HepG2 (cell line): ENCODE data around the gene SLC4A11. TPM values are rescaled to one million over a fixed set of nuclear protein-coding genes. Genes with fewer than 3 reads are reported as not detected.

Source experiments
- AKAP8 ChIP-seq: sonication (generic); formaldehyde crosslinking; IDR thresholded peaks from 2 replicates; pipeline ENCODE4 v1.5.1; 2020; ENCODE audit warnings: mild to moderate bottlenecking, missing genetic modification reagents
- DBP ChIP-seq: sonication (generic); formaldehyde crosslinking; IDR thresholded peaks from 2 replicates; pipeline ENCODE4 v1.4.0; 2020; ENCODE audit warnings: missing genetic modification reagents; ENCODE audit errors: not compliant biosample characterization
- DNMT3B ChIP-seq: conservative IDR thresholded peaks from 2 replicates; pipeline ENCODE4 v1.6.1; 2016; ENCODE audit warnings: missing biosample characterization, control low read depth
- HDAC2 ChIP-seq: sonication (generic); formaldehyde crosslinking; IDR thresholded peaks from 2 replicates; pipeline ENCODE4 v1.4.0; 2020; ENCODE audit warnings: missing genetic modification reagents
- MTF2 ChIP-seq: sonication (generic); formaldehyde crosslinking; IDR thresholded peaks from 2 replicates; pipeline ENCODE4 v1.5.0; 2020; ENCODE audit warnings: missing genetic modification reagents, borderline replicate concordance
- PAF1 ChIP-seq: IDR thresholded peaks from 2 replicates; pipeline ENCODE4 v1.6.1; 2016; ENCODE audit warnings: missing genetic modification reagents, missing compliant biosample characterization
- RNF2 ChIP-seq: fragments of 450-650 bp; conservative IDR thresholded peaks from 2 replicates; pipeline ENCODE4 v1.6.1; 2016; ENCODE audit warnings: low read depth
- SP5 ChIP-seq: IDR thresholded peaks from 2 replicates; pipeline ENCODE4 v1.6.1; 2016; ENCODE audit warnings: low read depth, borderline replicate concordance
- ZNF331 ChIP-seq: sonication (generic); formaldehyde crosslinking; IDR thresholded peaks from 2 replicates; pipeline ENCODE4 v1.4.0; 2020; ENCODE audit warnings: missing genetic modification reagents
- ZNF431 ChIP-seq: sonication (generic); formaldehyde crosslinking; IDR thresholded peaks from 2 replicates; pipeline ENCODE4 v1.9.0; 2022; ENCODE audit warnings: missing genetic modification reagents, low read depth, mild to moderate bottlenecking, borderline replicate concordance
- ZNF513 ChIP-seq: sonication (generic); formaldehyde crosslinking; conservative IDR thresholded peaks from 2 replicates; pipeline ENCODE4 v1.5.0; 2020; ENCODE audit warnings: missing genetic modification reagents
- ZNF75D ChIP-seq: sonication (generic); formaldehyde crosslinking; IDR thresholded peaks from 2 replicates; pipeline ENCODE4 v1.8.1; 2023; ENCODE audit warnings: missing genetic modification reagents, mild to moderate bottlenecking, borderline replicate concordance
- ZNF773 ChIP-seq: sonication (generic); formaldehyde crosslinking; IDR thresholded peaks from 2 replicates; pipeline ENCODE4 v1.4.0; 2020; ENCODE audit warnings: missing genetic modification reagents, borderline replicate concordance
- polyA plus RNA-seq, 8 experiments: library from polyadenylated mRNA; depleted of rRNA in 3 of 8; stranded (reverse) in 7 of 8; unstranded in 1 of 8; fragments of >200 nt; fragmentation: Illumina TruSeq in 4 of 8; extraction: Trizol in 4 of 8; gene quantifications; 2 replicates each; pipeline versions ENCODE4 v1.2.1 to v1.2.3, GENCODE V29; 2011 to 2016; ENCODE audit warnings: low read depth in 4 of 8, missing spikeins in 1 of 8, mixed read lengths in 1 of 8; ENCODE audit not compliant: insufficient read depth in 1 of 8
- total RNA-seq, 5 experiments: library from RNA; depleted of rRNA; stranded (reverse); fragments of >200 nt; fragmentation: Illumina TruSeq; extraction: Trizol; gene quantifications; 2 replicates each; pipeline ENCODE4 v1.2.3, GENCODE V29; 2016; ENCODE audit warnings: low read depth in 1 of 5
- TF ChIP-seq, protein P1 (sequence below): IDR thresholded peaks from 2 replicates; pipeline ENCODE4 v1.6.1; 2012; ENCODE audit warnings: inconsistent platforms
- TF ChIP-seq, protein P2 (sequence below), 2 experiments: fragments of 450-650 bp in 1 of 2; sonication (generic) in 1 of 2; formaldehyde crosslinking; IDR thresholded peaks; 2 replicates each; pipeline versions ENCODE4 v1.5.0 to v1.8.0; 2020 to 2022; ENCODE audit warnings: mild to moderate bottlenecking in 1 of 2, missing genetic modification reagents in 1 of 2
- TF ChIP-seq, protein P3 (sequence below): sonication (generic); formaldehyde crosslinking; IDR thresholded peaks from 2 replicates; pipeline ENCODE4 v1.4.0; 2020; ENCODE audit warnings: mild to moderate bottlenecking, missing genetic modification reagents

SLC4A11 gene
- total and polyA plus RNA-seq, 2 of the 13 experiments (the other 11 are each of a cell fraction or from before 2014, with no cell fraction given) = 3.9 to 27.0 TPM

DNA sequence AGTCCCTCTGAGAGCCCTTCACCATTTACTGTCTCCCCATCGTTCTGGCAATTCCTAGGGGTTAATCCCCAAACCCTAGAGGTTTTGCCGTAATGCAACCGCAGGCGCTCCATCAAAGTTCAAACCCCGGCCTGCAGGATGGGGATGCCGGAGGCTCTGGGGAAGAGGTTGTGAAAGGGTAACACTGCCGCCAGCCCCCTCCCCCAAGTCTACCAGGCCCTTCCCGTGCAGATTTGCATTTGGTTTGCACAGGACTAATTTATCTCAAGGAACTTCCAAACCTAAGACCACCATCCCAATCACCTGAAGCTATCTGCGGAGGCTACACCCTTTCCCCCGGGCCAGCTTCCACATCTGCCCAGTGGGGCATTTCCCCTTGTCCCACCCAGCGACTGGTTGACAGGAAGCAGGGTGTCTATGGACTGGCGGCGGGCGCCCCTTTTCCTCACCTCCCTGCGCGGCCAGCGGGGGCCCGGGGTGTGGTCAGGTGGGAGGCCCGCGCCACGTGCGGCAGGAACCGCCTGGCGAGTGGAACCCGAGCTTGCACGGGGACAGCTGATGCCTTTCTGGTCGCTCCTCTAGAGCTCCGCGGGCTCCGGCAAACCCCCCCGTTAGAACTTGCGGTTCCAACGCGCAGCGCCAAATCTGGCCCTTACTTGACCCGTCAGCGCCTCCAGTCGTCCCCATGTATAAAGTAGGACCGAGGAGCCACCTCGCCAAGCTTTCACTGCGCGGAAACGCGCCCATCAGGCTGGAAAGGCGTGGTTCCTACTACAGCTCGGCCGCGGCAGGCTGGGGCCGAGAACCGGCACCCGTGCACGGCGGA lies 9.4 kb upstream of the SLC4A11 start (continued):
- TF ChIP-seq ZNF75D (CRISPR knock-in tag) = no peak
- TF ChIP-seq ZNF513 (CRISPR knock-in tag) = no peak
- peak; percentile 37; the same call in 1 of the 2 replicates for TF ChIP-seq HDAC2 (CRISPR knock-in tag)
- no peak for TF ChIP-seq DBP
- TF ChIP-seq, protein P1, sequence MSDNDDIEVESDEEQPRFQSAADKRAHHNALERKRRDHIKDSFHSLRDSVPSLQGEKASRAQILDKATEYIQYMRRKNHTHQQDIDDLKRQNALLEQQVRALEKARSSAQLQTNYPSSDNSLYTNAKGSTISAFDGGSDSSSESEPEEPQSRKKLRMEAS = peak; percentile 43; the same call in 1 of the 2 replicates
- peak; percentile 79 for TF ChIP-seq AKAP8 (CRISPR knock-in tag)
- peak; percentile 85 for TF ChIP-seq PAF1
- TF ChIP-seq SP5 = no peak
- no peak for TF ChIP-seq MTF2 (CRISPR knock-in tag)
- 0 out of 2 replicates have a peak, but pooled peaks have one; percentile 32 for TF ChIP-seq DNMT3B (CRISPR knock-in tag)
- TF ChIP-seq RNF2 = no peak
- TF ChIP-seq, protein P2, sequence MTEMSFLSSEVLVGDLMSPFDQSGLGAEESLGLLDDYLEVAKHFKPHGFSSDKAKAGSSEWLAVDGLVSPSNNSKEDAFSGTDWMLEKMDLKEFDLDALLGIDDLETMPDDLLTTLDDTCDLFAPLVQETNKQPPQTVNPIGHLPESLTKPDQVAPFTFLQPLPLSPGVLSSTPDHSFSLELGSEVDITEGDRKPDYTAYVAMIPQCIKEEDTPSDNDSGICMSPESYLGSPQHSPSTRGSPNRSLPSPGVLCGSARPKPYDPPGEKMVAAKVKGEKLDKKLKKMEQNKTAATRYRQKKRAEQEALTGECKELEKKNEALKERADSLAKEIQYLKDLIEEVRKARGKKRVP (CRISPR knock-in tag; IDR thresholded peaks at IDR 0.05) = no peak
- TF ChIP-seq, protein P3, sequence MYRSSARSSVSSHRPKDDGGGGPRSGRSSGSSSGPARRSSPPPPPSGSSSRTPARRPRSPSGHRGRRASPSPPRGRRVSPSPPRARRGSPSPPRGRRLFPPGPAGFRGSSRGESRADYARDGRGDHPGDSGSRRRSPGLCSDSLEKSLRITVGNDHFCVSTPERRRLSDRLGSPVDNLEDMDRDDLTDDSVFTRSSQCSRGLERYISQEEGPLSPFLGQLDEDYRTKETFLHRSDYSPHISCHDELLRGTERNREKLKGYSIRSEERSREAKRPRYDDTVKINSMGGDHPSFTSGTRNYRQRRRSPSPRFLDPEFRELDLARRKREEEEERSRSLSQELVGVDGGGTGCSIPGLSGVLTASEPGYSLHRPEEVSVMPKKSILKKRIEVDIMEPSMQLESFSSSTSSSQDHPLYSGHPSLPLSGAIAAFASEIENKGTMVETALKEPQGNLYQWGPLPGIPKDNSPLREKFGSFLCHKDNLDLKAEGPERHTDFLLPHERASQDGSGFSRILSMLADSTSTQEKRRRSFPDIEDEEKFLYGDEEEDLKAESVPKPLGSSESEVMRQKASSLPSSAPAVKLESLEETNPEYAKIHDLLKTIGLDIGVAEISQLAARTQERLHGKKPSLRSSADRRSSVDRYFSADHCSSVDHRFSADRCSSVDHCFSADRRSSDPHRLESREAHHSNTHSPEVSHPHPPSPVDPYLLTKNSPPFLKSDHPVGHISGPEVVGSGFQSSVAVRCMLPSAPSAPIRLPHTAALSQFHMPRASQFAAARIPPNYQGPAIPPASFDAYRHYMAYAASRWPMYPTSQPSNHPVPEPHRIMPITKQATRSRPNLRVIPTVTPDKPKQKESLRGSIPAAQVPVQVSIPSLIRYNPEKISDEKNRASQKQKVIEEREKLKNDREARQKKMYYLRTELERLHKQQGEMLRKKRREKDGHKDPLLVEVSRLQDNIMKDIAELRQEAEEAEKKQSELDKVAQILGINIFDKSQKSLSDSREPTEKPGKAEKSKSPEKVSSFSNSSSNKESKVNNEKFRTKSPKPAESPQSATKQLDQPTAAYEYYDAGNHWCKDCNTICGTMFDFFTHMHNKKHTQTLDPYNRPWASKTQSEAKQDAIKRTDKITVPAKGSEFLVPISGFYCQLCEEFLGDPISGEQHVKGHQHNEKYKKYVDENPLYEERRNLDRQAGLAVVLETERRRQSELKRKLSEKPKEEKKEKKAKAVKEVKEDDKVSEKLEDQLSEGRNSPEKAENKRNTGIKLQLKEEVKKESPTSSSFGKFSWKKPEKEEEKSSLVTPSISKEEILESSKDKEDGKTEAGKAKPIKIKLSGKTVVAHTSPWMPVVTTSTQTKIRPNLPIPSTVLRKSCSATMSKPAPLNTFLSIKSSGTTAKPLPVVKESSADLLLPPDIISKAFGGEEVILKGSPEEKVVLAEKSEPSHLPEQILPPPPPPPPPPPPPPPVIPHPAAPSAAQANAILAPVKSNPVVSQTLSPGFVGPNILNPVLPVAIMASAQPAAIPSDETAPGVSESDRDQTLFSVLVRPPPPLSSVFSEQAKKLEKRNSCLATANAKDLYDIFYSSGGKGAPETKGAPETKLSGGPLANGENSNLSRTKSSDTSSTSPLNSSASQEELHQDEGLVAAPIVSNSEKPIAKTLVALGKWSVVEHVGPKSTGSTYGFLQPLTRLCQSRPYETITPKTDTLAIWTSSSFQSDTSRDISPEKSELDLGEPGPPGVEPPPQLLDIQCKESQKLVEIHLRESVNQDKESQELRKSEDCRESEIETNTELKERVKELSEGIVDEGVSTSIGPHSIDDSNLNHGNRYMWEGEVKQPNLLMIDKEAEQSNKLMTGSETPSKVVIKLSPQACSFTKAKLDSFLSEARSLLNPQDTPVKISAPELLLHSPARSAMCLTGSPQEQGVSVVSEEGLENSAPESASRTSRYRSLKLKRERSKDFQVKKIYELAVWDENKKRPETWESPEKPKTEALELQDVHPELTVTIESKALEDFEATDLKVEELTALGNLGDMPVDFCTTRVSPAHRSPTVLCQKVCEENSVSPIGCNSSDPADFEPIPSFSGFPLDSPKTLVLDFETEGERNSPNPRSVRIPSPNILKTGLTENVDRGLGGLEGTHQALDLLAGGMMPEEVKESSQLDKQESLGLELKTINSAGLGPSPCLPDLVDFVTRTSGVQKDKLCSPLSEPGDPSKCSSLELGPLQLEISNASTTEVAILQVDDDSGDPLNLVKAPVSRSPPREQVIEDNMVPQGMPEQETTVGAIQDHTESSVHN (CRISPR knock-in tag) = no peak
- TF ChIP-seq ZNF431 = no peak
- TF ChIP-seq ZNF773 (CRISPR knock-in tag) = peak; percentile 48; the same call in 1 of the 2 replicates
- peak; percentile 15; the same call in 1 of the 2 replicates for TF ChIP-seq ZNF331 (CRISPR knock-in tag)
